ACHN (cell line): ENCODE measurements around the gene PTGDS.
"Not testable (repeated sequence)": the region's sequence is repeated elsewhere in the genome, so short reads cannot be mapped to it uniquely, and the experiment has no call there.

ENCODE experiments used
- DNase-seq: peaks from one replicate; pipeline ENCODE4 v3.0.0-alpha.2; 2015
- in situ Hi-C: cut with HindIII; loops from 2 replicates; pipeline ENCODE4 v1.10.0; 2017; ENCODE audit warnings: low sequenced_read_pairs, low pct_ligation_motif_present, low pct_unique_long_range_greater_than_20kb

PTGDS gene

GRCh38 chr9:136997830-136998234 lies 20.5 kb downstream of the PTGDS start:
- in situ Hi-C loops = no loop called here
- no peak for DNase-seq

DNA sequence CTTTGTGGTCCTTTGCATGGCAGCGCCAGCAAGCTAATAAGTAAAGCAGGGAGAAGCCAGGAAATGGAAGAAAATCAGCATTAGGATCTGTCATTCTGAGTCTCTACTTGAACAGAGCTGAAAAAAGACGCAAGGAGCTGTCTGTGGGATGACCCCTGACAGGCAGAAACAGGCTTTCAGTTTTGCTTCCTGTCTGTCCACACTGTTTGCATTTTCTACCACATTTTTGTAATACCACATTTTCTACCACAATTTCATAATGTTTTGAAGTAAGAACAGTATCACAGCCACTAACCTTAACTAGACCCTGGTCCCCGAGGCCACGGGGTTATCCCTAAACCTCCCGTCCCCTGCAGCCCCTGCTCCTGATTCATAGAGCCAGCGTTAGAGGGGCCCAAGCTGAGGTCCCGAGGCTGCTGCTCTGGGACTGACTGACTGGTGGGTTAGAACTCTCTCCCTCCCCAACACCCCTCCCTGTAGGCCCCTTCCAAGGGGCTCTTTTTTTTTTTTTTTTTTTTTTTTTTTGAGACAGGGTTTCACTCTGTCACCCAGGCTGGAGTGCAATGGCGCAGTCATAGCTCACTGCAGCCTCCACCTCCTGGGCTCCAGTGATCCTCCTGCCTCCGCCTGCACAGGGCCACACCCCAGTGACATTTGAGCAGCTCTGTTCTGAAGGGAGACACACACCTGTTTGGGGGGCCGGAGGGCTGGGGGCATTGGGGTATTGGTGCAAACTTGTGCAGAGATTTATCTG lies 23.1 kb downstream of the PTGDS start:
- DNase-seq = no peak
- in situ Hi-C loops = no loop called here

- in situ Hi-C loops = no loop called here
- no peak for DNase-seq
Observed at GRCh38 chr9:137001857-137002645, 24.7 kb downstream of the PTGDS start.

- DNase-seq = no peak
- in situ Hi-C loops = no loop called here
Observed at GRCh38 chr9:137002646-137003041, 25.3 kb downstream of the PTGDS start.

DNA sequence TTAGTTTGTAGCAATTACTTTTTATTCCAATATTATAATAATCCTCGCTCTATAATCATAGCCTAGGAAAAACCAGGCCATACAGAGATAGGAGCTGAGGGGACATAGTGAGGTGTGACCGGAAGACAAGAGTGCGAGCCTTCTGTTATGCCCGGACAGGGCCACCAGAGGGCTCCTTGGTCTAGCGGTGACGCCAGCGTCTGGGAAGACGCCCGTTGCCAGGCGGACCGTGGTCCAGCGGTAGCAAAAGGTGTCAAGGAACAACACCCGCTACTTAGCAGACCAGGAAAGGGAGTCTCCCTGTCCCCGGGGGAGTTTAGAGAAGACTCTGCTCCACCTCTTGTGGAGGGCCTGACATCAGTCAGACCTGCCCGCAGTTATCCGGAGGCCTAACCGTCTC lies 27.0 kb downstream of the PTGDS start:
- in situ Hi-C loops, DNase-seq: not testable (repeated sequence)

GRCh38 chr9:137006116-137007003 lies 29.1 kb downstream of the PTGDS start:
- DNase-seq = no peak
- in situ Hi-C loops = no loop called here

- no peak for DNase-seq
- in situ Hi-C loops = no loop called here
Observed at GRCh38 chr9:137007108-137007815, 30.0 kb downstream of the PTGDS start.

DNA sequence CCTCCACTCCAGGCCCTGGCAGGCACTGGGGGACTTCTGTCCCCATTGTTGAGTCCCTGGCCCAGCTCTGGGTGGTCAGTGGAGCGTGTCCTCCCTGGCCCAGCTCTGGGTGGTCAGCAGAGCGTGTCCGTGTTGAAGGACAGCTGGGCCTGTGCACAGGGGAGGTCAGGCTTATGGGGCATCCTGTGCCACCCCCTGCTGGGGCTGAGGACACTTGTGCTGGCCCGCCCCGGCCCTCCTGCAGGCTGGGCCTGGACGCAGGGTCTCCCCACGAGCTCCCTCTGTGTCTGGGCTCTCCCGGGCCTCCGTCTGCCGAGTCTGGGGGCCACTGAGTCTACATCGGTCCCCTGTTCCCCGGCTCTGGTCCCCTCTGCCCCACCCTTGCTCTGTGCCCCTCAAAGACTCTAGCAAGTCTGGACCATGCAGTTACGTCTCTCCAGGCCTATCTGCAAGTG lies 30.5 kb downstream of the PTGDS start:
- in situ Hi-C loops = no loop called here
- DNase-seq = no peak

DNA sequence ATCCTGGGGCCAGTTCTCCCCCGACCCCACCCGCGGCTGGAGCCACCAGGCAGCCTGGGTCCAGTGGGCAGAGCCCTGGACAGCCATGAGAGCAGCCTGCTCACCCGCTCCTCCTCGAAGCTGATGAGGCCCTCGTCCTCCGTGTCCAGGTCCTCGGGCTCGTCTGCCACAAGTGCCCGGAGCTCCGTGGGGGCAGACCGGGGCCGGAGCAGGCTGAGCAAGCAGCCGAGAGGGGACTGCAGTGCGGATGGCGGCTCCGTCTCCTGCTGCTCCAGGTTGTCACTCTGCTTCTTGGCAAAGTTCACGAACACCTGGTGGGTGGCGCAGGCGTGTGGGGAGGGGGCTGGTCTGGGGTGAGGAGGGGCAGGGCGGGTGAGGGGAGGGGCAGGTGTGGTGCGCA lies 31.0 kb downstream of the PTGDS start:
- in situ Hi-C loops = no loop called here
- no peak for DNase-seq

DNA sequence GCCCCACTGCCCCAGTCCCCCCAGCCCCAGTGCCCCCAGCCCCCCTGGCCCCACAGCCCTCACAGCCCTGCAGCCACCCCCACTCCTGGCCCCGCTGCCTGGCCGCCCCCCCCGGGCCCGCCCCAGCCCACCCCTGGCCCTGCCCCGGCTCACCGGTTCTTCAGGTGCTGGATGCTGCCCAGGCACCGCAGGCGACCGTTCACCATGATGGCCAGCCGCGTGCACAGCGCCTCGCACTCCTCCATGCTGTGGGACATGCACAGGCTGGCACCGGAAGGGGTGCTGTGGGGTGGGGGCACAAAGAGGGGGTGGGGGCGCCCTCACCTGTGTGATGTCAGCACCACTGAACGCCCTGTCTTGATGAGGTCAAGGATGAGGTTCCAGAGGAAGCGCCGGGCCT lies 31.9 kb downstream of the PTGDS start:
- DNase-seq = no peak
- in situ Hi-C loops = no loop called here

GRCh38 chr9:137009938-137010732 lies 32.8 kb downstream of the PTGDS start:
- DNase-seq = no peak
- in situ Hi-C loops = no loop called here

DNA sequence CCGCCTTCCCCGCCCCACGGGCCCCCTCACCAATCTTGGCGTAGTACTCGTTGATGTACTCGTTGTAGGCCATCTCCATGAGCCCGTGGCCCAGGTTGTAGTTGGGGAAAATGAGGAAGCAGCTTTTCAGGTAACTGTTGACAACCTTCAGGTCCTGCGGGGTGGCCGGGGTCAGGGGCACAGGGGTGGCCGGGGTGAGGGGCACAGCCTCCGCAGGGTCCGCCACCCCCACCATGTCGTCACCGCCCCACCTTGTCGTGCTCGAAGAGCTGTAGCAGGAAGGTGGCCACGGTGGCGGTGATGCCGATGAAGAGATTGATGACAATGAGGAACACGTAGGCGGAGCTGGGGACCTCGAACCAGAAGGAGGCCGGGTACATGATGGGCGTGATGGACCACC lies 33.9 kb downstream of the PTGDS start:
- DNase-seq = no peak
- in situ Hi-C loops = no loop called here

- no peak for DNase-seq
- in situ Hi-C loops = no loop called here
Observed at GRCh38 chr9:137011907-137012675, 34.8 kb downstream of the PTGDS start.

DNA sequence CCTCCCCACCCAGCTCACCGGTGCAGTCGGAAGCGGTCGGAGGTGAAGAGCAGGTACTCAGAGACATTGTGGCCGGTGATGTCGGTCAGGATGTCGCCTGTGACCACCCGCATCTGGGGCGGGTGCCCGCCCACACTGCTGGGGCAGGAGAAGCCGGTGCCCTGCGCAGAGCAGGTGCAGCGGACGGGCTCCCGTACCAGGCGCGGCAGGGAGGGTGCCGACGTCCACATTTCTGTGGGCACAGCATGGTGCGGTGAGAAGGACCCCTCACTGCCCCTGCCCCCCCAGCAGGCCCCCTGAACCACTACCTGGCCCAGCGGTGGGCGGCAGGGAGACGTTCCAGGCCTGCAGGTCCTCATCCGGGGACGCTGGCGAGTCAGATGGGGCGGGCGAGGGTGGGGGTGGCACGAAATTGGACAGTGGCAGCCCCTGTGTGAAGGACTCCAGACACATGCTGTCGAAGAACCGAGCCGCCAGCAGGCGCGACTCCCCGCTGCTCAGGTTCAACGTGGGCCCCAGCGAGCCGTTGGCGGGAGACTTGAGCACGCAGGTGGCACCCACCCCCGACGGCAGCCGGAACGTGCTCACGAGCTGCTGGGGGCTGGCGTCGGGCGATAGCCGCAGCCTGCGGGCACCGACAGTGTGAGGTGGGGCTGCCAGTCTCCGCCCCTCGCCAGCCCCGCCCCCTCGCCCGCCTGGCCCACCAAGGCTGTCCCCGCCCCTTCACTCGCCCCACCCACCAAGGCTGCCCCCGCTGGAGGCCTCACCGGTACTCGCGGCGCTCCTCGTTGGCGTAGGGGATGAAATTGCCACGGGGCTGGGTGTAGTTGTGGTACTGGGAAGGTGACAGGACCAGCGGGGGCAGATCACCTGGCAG lies 35.6 kb downstream of the PTGDS start:
- DNase-seq = no peak
- in situ Hi-C loops = no loop called here

- DNase-seq = no peak
- in situ Hi-C loops = no loop called here
Observed at GRCh38 chr9:137013571-137013940, 36.3 kb downstream of the PTGDS start.

- in situ Hi-C loops = no loop called here
- no peak for DNase-seq
Observed at GRCh38 chr9:137014166-137014565, 36.9 kb downstream of the PTGDS start.
